NB4 (cell line): Measurements from ENCODE around the gene ANKRD37.

ENCODE experiments used
- DNase-seq: peaks from one replicate; pipeline ENCODE4 v3.0.0; 2010; ENCODE audit warnings: low read depth
- H3K4me3 ChIP-seq: one replicate; pipeline ENCODE4 v1.5.1; 2011; ENCODE audit warnings: mild to moderate bottlenecking, low read depth, low read length, moderate library complexity
- MAX ChIP-seq: IDR thresholded peaks from 2 replicates; pipeline ENCODE4 v1.6.1; 2011; ENCODE audit warnings: low read depth, low read length
- MYC ChIP-seq: IDR thresholded peaks from 2 replicates; pipeline ENCODE4 v1.6.1; 2011; ENCODE audit warnings: low read depth, low read length
- POLR2A ChIP-seq: IDR thresholded peaks from 2 replicates; pipeline ENCODE4 v1.6.1; 2011; ENCODE audit warnings: mild to moderate bottlenecking; ENCODE audit not compliant: insufficient read length; ENCODE audit errors: extremely low read depth
- TF ChIP-seq, protein P1 (sequence below): IDR thresholded peaks from one replicate; pipeline ENCODE4 v1.5.1; 2012; ENCODE audit warnings: low read depth, low read length

The ANKRD37 gene, protein sequence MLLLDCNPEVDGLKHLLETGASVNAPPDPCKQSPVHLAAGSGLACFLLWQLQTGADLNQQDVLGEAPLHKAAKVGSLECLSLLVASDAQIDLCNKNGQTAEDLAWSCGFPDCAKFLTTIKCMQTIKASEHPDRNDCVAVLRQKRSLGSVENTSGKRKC

DNA sequence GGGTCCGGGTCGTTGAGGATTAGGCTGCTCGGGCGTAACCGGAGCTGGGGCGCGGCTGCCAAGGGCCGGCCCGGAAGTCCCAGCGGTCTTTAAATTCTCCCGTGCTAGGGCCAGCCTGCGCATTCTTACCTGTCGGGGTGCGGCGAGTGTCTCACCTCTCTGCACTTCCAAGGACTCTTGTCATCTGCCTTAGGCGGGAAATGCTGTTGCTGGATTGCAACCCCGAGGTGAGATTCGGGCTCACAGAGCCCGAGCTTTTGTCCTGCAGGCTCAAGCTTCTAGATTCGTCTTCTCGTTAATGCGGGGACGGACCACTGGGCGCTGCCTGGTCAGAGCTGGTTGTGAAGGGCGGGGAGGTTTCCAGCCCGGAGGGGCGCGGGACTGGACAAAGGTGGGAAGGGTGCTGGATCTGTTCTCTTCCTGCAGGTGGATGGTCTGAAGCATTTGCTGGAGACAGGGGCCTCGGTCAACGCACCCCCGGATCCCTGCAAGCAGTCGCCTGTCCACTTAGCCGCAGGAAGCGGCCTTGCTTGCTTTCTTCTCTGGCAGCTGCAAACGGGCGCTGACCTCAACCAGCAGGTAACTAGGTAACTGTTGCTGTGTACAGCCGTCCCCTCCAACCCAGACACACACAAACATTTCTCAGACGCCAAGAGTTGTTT, at the start of gene ANKRD37:
Gene ANKRD37, plus strand, starts transcription at position 118 of the 662 bp plus-strand sequence. Its CDS starts 83 bp downstream, at position 201.
- TF ChIP-seq, protein P1, sequence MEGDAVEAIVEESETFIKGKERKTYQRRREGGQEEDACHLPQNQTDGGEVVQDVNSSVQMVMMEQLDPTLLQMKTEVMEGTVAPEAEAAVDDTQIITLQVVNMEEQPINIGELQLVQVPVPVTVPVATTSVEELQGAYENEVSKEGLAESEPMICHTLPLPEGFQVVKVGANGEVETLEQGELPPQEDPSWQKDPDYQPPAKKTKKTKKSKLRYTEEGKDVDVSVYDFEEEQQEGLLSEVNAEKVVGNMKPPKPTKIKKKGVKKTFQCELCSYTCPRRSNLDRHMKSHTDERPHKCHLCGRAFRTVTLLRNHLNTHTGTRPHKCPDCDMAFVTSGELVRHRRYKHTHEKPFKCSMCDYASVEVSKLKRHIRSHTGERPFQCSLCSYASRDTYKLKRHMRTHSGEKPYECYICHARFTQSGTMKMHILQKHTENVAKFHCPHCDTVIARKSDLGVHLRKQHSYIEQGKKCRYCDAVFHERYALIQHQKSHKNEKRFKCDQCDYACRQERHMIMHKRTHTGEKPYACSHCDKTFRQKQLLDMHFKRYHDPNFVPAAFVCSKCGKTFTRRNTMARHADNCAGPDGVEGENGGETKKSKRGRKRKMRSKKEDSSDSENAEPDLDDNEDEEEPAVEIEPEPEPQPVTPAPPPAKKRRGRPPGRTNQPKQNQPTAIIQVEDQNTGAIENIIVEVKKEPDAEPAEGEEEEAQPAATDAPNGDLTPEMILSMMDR, result no peak
- TF ChIP-seq MYC, result no peak; the same call in 1 of the 2 replicates
- no peak for TF ChIP-seq MAX
- no peak for TF ChIP-seq POLR2A
- no peak for DNase-seq
- H3K4me3 ChIP-seq, result peak within 1 kb of the TSS; percentile 88

GRCh38 chr4:185346975-185347601, 49.6 kb upstream of the ANKRD37 start:
- no peak for DNase-seq
- TF ChIP-seq, protein P1, result no peak
- TF ChIP-seq MYC (no peak), POLR2A (no peak)

DNA sequence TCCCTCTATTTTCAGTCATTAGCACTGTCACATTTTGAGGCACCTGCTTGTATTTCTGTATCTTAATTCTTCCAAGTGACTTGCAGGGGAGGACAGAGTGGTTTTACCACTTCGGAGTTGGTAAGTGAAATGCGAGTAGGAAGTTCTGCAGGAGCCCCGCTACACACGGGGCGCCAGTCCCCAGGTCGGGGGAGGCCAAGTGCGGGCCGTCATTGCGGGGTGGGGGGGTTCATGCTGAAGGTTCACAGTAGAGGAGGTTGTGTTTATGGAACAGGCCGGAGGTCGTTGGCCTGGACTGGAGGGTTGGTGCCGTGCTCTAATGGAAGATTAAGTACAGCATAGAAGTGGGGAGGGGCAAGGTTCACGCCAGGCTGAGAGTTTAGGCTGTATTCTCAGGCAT, 45.0 kb upstream of the ANKRD37 start:
- TF ChIP-seq MAX (no peak), MYC (no peak), POLR2A (no peak)
- TF ChIP-seq, protein P1, result no peak
- H3K4me3 ChIP-seq, result no peak overlapping the region
- DNase-seq, result no peak

More at GRCh38 chr4:185346975-185347601, 49.6 kb upstream of the ANKRD37 start:
- H3K4me3 ChIP-seq, result no peak overlapping the region

- TF ChIP-seq MAX (no peak), MYC (no peak), POLR2A (no peak)
- TF ChIP-seq, protein P1, result no peak
- DNase-seq, result no peak
- no peak overlapping the region for H3K4me3 ChIP-seq
Observed at GRCh38 chr4:185352202-185352601, 44.4 kb upstream of the ANKRD37 start.

DNA sequence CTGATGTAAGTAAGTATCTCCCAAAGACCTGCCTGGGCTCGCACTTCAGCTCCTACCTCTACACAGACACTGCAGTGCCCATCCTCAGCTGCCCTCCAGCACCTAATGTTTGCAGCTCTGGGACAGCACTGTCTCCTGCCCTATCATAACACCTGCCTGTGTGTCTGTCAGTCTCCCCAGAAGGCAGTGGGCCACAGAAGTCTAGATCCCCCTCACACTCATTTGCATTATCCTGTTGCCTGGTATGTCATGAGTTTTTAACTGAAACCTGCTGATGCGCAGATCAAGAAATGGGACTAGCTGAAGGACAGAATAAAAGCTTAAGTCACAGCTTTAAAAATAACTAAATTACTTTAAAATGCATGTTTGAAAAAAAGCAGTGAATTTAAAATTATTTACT, 43.9 kb upstream of the ANKRD37 start:
- no peak overlapping the region for H3K4me3 ChIP-seq
- TF ChIP-seq POLR2A (no peak), MYC (no peak), MAX (no peak)
- TF ChIP-seq, protein P1, result no peak
- no peak for DNase-seq
